Uterus (tissue), 2 donors: ENCODE measurements around the gene RARRES1.

Source experiments
- CTCF ChIP-seq, 4 experiments: fragments of 200-600 bp in 2 of 4; fragments of 450-650 bp in 2 of 4; sonication (generic) in 2 of 4; IDR thresholded peaks; one replicate each; pipeline ENCODE4 v1.5.1; 2016 to 2019; ENCODE audit warnings: antibody characterized with exemption in 4 of 4, mild to moderate bottlenecking in 2 of 4, moderate library complexity in 1 of 4
- POLR2A ChIP-seq, 2 donors: fragments of 450-650 bp; IDR thresholded peaks; one replicate each; pipeline ENCODE4 v1.6.1; 2016; ENCODE audit warnings: antibody characterized with exemption in 2 of 2, mild to moderate bottlenecking in 1 of 2, moderate library complexity in 1 of 2

DNA sequence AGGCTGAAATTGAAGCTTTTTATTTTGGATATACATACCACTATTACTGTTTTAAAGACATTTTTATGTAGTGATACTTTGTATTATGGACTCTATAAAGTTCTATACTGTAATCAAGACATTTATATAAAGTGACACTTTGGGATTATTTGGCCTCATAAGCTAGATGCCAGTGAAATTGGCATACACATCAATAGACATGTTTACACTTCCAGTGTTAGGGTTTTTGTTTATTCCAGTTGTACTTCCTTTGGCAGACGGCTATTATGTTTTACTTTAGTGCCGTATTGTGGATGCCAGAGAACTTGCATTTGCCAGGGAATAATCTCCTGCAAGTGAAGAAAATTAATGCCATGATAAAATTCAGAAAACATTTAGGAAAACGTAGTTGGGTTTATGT is 65.8 kb downstream of the RARRES1 start:
- TF ChIP-seq CTCF (IDR thresholded peaks at IDR 0.05) (no peak), POLR2A (IDR thresholded peaks at IDR 0.05) (no peak)
